ENCODE measurements around the gene DNAJB2. TPM values are rescaled to one million over a fixed set of nuclear protein-coding genes. Genes with fewer than 3 reads are reported as not detected.

DNAJB2 gene
- total RNA-seq, 4 donors from 2014 or later: 34.7 to 69.4 (median 58.3) TPM

DNA sequence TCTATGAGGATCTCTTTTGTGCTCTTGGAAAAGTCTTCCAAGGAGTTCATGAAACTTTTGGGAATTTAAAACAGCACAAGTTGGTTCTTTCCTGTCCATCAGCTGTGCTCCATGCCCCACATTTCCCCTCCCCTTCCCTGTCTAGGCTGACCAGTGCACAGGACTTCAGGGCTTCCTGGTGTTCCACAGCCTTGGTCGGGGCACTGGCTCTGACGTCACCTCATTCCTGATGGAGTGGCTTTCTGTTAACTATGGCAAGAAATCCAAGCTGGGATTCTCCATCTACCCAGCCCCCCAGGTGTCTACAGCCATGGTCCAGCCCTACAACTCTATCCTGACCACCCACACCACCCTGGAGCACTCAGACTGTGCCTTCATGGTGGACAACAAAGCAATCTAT, 8.1 kb upstream of the DNAJB2 start:
- Histone ChIP-seq H3K4me3 (no peak overlapping the region), H3K27me3 (no peaks in the 10 kb centered on the region), H3K27ac (no peak overlapping the region), H3K9me3 (no peaks in the 10 kb centered on the region), H3K36me3 (no peaks in the 10 kb centered on the region), H3K4me1 (peaks cover 0 to 15% (median 0%) of the 10 kb centered on the region in 4 donors)
- DNase-seq: no peak
- TF ChIP-seq CTCF (IDR thresholded peaks at IDR 0.05) (no peak), POLR2A (IDR thresholded peaks at IDR 0.05) (no peak)

GRCh38 chr2:219272356-219272755, 6.8 kb upstream of the DNAJB2 start:
- TF ChIP-seq CTCF (IDR thresholded peaks at IDR 0.05) (no peak), POLR2A (IDR thresholded peaks at IDR 0.05) (no peak)
- H3K36me3 ChIP-seq: no peaks in the 10 kb centered on the region

GRCh38 chr2:219272995-219273394, 6.2 kb upstream of the DNAJB2 start:
- TF ChIP-seq CTCF (IDR thresholded peaks at IDR 0.05): no peak
- no peak for TF ChIP-seq POLR2A (IDR thresholded peaks at IDR 0.05)
- no peak for DNase-seq

More at GRCh38 chr2:219272356-219272755, 6.8 kb upstream of the DNAJB2 start:
- Histone ChIP-seq H3K4me3 (no peak overlapping the region), H3K27me3 (no peaks in the 10 kb centered on the region), H3K9me3 (no peaks in the 10 kb centered on the region), H3K27ac (no peak overlapping the region), H3K4me1 (peaks cover 0 to 16% (median 0%) of the 10 kb centered on the region in 4 donors)
- no peak for DNase-seq

DNA sequence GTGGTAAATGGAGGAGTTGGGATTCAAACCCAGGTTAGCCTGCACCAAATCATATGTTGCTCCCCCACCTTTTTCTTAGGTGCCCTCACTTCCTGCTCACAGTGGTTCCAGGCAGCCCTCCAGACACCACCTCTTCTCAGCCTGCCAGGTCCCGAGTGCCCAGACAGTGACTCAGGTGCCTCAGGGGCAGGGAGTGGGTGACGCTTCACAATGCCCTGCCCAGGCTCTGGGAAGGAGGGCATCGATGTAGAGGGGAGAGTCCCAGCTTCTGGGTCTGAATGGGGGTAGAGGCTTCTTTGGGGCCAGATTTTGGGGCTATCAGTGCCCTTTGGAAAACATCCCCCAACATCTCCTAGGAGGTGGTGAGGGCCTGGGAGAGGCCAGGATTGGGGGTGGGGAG, 5.2 kb upstream of the DNAJB2 start:
- Histone ChIP-seq H3K4me3 (no peak overlapping the region), H3K9me3 (no peaks in the 10 kb centered on the region), H3K4me1 (peaks cover 0 to 29% (median 6%) of the 10 kb centered on the region in 4 donors), H3K36me3 (no peaks in the 10 kb centered on the region), H3K27ac (no peak overlapping the region), H3K27me3 (no peaks in the 10 kb centered on the region)
- TF ChIP-seq POLR2A (IDR thresholded peaks at IDR 0.05) (no peak), CTCF (IDR thresholded peaks at IDR 0.05) (no peak)
- no peak for DNase-seq

More at GRCh38 chr2:219272995-219273394, 6.2 kb upstream of the DNAJB2 start:
- Histone ChIP-seq H3K9me3 (no peaks in the 10 kb centered on the region), H3K4me3 (no peak overlapping the region), H3K27me3 (no peaks in the 10 kb centered on the region), H3K36me3 (no peaks in the 10 kb centered on the region), H3K27ac (no peak overlapping the region), H3K4me1 (peaks cover 0 to 23% (median under 1%) of the 10 kb centered on the region in 4 donors)

- Histone ChIP-seq H3K27me3 (no peaks in the 10 kb centered on the region), H3K27ac (no peak overlapping the region), H3K4me1 (peaks cover 0 to 24% (median 6%) of the 10 kb centered on the region in 4 donors), H3K4me3 (no peak overlapping the region), H3K36me3 (no peaks in the 10 kb centered on the region), H3K9me3 (no peaks in the 10 kb centered on the region)
- no peak for DNase-seq
- TF ChIP-seq CTCF (IDR thresholded peaks at IDR 0.05) (no peak), POLR2A (IDR thresholded peaks at IDR 0.05) (no peak)
Measured at GRCh38 chr2:219274361-219274921, 4.7 kb upstream of the DNAJB2 start.
